Measurements from ENCODE around the gene CPZ.

DNA sequence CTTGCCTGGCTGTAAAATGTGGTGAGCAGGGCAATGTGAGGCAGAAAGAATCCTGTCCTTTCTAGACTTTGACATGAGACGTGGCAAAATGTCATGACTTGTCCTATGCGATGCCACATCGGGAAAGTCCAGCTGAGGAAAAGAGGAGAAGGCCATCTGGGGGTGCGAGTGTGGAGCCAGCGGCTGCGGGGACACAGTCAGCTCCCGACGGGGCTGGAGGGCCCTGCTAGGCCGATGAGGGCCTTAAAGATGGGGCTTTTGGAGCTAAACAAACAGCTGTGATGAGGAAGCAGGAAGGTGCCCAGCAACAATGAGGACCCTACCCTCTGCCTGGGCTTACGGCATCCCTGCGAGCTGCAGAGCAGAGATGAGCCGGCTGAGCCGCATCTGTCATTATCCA, 7.7 kb downstream of the CPZ start:
- no peak for TF ChIP-seq SUZ12 (IDR thresholded peaks at IDR 0.05)
- no peak for TF ChIP-seq FOXA1 (IDR thresholded peaks at IDR 0.05)
- TF ChIP-seq L3MBTL2 (conservative IDR thresholded peaks at IDR 0.05): no peak
- TF ChIP-seq ELF4 (IDR thresholded peaks at IDR 0.05): no peak
